GM12801 (cell line): ENCODE data around the gene RAB14.

ENCODE experiments used
- TF ChIP-seq, protein P1 (sequence below): IDR thresholded peaks from one replicate; pipeline ENCODE4 v1.5.1; 2011; ENCODE audit warnings: control low read depth; ENCODE audit not compliant: insufficient read length; ENCODE audit errors: extremely low read depth

RAB14 gene

DNA sequence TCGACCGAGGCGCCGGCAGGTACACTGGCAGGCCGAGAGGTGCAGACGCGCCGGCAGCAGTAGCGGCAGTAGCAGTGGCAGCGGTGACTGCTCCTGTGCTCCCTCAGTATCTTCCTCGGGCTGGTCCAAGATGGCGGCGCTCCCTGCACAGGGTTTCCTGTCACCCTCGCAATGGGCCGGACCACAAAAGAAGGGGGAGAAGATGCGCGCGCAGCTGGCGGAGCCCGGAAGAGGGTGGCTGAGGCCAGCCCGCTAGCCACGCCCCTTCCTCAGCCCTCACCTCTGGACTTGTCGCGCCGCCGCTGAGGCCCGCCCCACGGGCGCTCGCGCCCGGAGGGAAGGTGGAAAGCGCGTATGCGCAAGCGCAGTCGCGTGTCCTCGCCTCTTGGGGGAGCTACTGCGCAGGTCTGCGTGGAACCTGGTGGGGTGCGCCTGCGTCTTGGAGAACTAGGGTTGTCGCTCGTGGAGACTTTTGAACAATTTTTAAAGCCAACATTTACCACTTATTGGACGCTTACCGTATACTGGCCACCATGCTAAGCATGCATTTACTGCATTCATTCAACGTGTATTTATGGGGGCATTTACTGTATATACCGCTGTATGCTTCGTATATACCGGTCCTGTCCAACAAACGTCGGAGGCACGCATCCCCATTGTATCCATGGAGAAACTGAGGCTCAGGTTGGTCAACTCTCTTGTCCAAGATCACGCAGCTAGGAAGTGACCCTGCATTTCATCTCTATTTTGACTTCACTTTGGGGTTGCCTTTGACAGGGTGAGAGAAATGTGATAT is at the start of gene RAB14:
TSS of gene RAB14 (minus strand) at position 132 of the 796 bp plus-strand sequence. CDS start 8,457 bp downstream, outside the sequence.
- TF ChIP-seq, protein P1, sequence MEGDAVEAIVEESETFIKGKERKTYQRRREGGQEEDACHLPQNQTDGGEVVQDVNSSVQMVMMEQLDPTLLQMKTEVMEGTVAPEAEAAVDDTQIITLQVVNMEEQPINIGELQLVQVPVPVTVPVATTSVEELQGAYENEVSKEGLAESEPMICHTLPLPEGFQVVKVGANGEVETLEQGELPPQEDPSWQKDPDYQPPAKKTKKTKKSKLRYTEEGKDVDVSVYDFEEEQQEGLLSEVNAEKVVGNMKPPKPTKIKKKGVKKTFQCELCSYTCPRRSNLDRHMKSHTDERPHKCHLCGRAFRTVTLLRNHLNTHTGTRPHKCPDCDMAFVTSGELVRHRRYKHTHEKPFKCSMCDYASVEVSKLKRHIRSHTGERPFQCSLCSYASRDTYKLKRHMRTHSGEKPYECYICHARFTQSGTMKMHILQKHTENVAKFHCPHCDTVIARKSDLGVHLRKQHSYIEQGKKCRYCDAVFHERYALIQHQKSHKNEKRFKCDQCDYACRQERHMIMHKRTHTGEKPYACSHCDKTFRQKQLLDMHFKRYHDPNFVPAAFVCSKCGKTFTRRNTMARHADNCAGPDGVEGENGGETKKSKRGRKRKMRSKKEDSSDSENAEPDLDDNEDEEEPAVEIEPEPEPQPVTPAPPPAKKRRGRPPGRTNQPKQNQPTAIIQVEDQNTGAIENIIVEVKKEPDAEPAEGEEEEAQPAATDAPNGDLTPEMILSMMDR = no peak

DNA sequence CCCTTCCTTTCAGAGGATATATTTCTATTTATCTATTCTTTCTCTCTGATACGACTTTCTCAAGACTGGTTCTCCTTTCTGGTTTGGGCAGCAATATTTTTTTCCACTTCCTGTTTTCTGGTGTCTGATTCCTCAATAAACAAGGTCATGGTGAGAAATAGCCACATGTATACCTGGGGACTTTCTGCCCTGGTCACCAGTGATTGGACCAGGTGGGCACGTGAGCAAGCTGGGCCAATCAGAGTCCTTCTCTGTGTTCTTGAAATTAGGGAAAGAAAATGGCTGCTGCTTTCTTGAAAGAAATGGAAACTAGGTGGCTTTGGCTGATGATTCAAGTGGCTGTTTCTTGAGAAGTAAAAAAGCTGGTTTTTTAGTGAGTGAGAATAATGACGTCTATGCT is 47.9 kb upstream of the RAB14 start:
- TF ChIP-seq, protein P1 = no peak

DNA sequence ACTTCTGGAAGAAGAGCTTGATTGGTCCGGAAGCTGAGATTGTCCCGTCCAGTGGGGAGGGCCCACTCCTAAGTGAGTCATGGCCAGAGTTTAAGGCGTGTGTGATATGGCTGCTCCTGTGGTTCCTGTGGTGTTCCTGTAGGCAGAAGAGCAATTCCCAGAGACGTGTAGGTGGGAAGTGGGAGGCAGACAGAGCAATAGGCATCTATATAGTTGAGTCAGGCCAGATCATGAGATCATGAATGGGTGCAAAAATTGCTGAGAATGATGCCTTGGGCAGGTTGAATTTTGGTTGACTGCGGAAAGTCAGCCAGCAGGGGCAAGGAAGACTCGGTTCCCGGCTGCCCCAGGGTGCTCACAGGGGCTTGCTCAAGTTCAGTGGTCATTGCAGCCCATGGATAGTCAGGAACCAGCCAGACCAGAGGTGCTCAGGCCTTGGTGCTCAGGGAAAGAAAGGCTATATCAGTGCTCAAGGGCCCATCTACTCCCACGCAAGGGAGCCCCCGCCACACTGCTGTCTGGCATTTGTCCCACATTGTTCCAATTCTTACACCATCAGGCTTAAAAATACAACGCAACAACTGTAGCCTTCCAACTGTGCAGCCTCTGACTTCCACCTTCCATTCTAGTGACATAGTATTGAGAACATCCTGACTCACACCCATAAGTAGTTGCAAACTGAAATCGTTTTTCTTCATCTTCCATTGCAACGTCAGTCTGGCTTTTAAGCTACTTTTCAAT is 45.3 kb upstream of the RAB14 start:
- TF ChIP-seq, protein P1 = no peak

DNA sequence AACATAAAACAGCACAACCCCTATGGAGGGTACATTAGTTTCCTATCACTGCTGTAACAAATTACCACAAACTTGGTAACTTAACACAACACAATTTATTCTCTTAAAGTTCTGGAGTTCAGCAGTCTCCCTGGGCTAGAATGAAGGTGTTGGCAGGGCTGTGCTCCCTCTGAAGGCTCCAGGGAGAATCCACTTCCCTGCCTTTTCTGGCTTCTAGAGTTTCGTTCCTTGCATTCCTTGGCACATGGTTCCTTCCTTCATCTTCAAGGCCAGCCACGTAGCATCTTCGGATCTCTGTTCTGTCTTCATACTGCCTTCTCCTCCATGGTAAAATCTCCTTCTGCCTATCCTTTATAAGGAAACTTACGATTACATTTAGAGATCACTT is 41.3 kb upstream of the RAB14 start:
- TF ChIP-seq, protein P1 = no peak

DNA sequence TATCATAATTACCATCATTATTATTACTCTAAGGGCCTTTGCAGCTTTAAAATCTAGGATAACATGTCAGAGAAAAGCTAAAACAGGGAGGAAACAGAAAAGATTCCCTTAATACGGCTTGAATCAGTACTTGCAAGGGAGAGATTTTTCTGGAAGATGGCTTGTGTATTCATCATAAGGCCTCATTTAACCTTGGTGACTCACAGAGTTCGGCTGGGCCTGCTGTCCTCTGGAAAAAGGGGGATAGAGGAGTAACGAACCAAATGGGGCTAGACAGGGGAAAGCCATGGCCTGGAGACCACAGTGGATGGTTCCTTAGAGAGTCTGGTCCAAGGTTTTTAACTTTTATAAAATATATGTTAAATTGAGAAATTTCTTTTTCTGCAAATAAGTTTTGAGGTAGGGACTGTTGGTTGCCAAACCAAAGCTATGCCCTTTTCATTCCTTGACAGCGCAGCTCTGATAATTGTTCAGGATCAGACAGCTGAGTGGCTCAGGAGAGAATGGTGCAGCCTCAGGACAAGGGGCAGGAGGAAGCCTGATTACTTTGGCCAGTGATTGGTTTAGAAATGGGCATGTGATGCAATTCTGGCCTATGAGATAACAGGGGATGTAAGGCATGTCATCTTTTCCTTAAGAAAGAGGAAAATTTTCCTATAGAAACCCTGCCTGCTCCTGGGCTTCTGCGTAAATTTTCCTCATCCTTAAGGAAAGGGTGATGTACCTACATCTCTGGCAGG is 40.7 kb upstream of the RAB14 start:
- TF ChIP-seq, protein P1 = no peak

DNA sequence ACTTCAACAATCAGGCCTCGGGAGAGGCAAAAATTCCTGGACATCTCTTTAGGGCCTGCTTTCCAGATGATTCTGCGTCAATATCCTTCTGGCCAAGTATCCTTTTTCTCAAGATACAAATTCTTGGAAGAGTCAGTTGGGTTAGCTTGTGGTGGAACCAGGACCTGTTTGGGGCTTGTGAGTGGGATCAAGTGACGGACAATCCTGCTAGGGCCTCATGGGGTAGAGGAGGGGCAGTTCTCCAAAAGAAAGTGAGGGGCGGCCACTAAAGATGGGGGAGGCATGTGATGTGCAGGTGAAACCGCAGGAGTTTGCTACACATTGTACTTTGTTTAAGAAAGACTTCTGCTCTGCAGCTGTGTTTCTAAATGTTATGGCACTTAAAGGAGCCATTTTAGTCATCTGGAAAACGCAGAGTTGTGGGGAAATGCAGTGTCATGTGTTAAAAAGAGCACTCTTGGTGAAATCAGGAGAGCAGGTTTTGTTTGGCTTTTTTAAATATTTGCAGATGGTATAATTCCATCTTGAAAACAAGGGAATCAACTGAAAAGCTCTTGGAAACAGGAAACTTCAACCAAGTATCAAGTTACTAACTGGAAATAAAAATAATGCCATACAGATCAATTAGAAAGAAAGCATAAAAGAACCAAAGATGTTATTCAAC is 38.9 kb upstream of the RAB14 start:
- TF ChIP-seq, protein P1 = no peak

DNA sequence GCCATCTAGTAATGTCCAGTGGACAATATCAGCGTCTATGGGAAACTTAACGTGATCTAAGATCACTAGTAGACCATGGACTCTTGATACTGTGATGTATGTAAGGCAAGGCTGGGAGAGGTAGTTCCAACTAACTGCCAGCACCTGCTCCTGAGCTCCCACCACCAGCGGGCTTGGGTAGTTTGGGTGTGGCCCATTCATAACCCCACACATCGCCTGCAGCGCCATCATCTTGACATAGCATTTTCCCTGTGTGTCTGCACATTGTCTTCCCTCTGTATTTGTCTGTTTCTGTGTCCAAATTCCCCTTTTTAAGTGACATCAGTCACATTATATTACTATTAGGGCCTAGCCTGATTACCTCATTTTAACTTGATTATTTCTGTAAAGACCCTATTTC is 38.2 kb upstream of the RAB14 start:
- TF ChIP-seq, protein P1 = no peak
